ENCODE results near the gene OTOL1.

The OTOL1 gene

GRCh38 chr3:161548301-161548700 is 51.7 kb downstream of the OTOL1 start:
- no peak for DNase-seq

GRCh38 chr3:161549261-161549660 is 52.7 kb downstream of the OTOL1 start:
- DNase-seq = no peak

- no peak for DNase-seq
Observed at GRCh38 chr3:161550491-161551195, 54.0 kb downstream of the OTOL1 start.

GRCh38 chr3:161551697-161552096 is 55.1 kb downstream of the OTOL1 start:
- DNase-seq = no peak

GRCh38 chr3:161552984-161553560 is 56.5 kb downstream of the OTOL1 start:
- no peak for DNase-seq

All from eye (tissue), 1 donor.